Measurements from ENCODE around the gene FBXO39.
"Not testable (repeated sequence)": the region's sequence is repeated elsewhere in the genome, so short reads cannot be mapped to it uniquely, and the experiment has no call there.

Gene FBXO39

DNA sequence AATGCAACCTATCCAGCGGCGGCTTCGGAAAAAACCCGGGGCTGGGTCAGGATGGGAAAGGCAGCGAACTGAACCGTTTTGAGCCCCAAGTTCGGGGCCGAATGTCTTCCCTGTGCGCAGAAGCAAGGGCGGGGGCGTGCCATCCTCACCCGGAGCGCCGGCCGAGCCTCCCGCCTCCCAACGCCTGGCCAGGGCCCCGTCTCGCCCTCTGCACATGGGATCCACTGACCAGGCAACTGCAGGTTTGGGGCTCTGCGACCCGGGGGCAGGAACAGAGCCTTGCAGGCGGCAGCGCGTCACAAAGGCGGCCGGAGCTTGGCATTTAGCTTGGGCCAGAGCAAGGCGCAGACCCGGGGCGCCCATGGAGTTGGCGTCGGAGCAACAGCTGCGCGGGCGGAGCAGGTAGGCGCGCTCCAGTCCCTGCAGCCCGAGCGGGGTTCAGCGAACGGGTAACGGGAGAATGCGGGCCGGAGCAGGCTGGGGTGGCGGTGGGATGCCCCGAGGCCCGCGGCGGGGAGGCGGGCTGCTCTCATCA, at the start of gene FBXO39:
Gene FBXO39 (plus strand): TSS at position 345 of the 535 bp plus-strand sequence. CDS start 3,654 bp downstream, outside the sequence.
- DNase-seq, result peak in 1 of 10 donors; percentile 71

DNA sequence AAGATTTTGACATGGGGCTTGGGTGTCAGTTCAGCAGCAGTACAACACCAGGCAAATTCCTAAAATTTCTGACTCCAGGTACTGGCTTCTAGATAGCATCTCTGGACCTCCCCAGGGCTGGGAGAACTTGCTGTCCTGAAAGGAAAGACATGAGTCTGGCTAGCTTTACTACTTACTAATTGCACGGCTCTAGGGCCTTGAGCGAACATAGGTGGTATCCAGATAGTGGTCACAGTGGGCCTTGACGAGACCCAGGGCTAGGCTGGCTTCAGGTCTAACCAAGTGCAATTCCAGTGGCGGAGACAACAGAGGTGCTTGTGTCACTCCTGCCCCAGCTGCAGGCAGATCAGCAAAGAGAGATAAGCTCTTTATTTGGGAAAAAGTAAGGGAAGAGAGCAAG, 46.5 kb upstream of the FBXO39 start:
- intact Hi-C loops (cut with DNase I), result no loop called here
- no peak for DNase-seq

More for the DNA sequence above, at the start of gene FBXO39:
- intact Hi-C loops (cut with DNase I), result no loop called here

DNA sequence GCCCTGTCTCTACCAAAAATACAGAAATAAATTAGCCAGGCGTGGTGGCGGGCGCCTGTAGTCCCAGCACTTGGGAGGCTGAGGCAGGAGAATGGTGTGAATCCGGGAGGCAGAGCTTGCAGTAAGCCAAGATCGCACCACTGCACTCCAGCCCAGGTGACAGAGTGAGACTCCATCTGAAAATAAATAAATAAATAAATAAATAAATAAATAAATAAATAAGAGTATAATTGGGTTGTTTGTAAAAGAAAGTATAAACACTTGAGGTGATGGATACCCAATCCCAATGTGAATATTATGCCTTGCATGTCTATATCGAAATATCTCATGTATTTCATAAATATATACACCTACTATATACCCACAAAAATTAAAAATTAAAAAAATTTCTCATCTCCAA, 29.4 kb upstream of the FBXO39 start:
- DNase-seq; intact Hi-C loops (cut with DNase I): not testable (repeated sequence)

DNA sequence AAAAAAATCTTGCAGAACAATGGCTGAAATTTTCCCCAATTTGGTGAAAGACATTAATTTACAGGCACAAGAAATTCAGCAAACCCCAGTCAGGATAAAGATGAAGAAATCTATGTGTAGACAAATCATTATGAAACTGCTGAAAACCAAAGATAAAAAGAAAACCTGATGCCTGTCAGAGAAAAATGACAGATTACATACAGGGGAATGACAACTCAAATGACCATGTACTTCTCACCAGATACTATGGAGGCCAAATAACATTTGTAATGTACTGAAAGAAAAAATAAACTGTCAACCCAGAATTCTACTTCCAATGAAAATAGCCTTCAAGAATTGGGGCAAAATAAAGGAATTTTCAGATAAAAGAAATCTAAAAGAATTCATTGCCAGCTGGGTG, 27.4 kb upstream of the FBXO39 start:
- no peak for DNase-seq
- intact Hi-C loops (cut with DNase I), result no loop called here

DNA sequence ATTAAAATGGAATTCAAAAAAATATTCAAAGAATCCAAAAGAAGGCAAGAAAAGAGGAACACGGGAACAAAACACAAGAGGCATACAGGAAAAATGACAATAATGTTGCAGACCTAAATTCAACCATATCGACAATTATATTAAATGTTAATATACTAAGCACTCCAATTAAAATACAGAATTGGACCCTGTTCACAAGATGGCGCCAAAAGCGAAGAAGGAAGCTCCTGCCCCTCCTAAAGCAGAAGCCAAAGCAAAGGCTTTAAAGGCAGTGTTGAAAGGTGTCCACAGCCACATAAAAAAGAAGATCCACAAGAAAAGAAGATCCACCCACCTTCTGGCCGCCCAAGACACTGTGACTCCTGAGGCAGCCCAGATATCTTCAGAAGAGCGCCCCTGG, 26.5 kb upstream of the FBXO39 start:
- no peak for DNase-seq
- intact Hi-C loops (cut with DNase I), result no loop called here

DNA sequence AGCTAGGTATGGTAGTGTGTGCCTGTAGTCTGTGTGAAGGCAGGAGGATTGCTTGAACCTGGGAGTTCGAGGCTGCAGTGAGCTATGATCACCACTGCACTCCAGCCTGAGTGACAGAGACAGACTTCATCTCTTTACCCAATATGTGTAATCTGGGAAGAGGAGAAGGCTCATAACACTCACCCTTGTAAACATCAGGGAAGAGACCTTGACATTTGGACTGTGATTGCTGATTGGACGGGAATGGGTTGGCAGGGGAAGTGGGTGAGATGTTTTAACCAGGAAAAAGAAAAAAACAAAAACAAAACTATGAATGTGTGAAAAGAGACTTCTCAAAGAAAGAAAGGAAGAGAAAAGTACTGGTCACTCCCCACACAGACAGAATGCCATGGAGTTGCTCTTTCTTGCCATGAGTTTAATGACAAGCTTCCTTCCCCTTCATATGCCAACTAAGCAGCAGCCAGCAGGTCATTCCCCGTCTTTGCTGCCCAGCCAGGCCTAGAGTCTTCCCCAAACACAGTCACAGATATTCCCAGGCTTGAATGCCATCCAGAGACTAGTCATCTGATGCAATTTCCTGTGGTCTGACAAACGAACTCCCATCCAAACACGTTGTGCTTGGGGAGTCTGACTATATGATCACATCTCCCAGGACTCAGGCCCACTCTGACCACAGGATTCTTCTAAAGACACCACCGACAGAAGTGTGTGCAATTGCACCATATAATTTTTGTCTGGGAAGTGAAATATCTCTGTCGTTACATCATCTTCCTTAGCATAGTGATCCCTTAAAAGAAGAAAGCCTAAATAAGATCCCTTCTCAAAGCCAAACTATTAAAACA, 23.7 kb upstream of the FBXO39 start:
- intact Hi-C loops (cut with DNase I), result no loop called here
- DNase-seq, result peak in 1 of 10 donors; percentile 60

DNA sequence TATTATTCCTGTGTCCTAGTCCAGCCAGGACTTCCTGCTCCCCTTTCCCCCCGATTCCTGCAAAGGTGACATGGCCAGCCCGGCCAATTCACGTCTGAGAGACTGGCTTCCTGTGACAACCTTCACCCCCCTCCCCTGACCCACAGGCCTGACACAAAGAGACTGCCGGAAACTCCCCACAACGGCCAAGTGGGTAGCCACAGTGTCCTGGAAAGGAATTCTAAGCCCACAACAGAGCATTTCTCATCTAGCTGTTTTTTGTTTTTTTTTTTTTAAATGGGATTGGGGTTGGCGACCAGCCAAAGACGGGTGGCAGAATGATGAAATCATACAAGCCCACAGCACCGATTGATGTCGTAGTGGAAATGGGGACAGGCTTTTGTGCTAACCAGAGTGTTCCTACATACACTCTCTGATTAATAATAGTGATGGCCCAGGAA, 23.0 kb upstream of the FBXO39 start:
- DNase-seq, result peak in 3 of 10 donors; percentile 19 to 81 (median 43)
- intact Hi-C loops (cut with DNase I), result no loop called here

DNA sequence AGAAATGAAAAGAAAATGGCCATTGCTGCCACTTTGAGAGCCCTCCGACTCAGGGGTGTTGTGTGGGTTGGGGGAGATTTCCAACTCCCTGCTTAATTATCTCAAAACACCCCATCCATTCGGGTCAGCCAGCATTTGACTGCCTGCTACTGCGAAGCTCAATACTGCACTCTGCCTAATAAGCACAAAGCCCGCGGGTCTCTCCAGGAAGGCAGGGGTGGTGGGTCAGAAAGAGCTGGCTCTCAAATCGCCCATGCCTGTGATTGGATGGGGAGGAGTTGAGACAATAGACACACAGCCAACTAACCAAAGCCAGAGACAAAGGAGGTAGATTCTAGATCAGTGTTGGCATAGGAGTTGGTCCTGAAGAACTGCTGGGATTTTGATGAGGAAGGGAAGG, 22.5 kb upstream of the FBXO39 start:
- intact Hi-C loops (cut with DNase I), result no loop called here
- peak in 1 of 10 donors; percentile 65 for DNase-seq

DNA sequence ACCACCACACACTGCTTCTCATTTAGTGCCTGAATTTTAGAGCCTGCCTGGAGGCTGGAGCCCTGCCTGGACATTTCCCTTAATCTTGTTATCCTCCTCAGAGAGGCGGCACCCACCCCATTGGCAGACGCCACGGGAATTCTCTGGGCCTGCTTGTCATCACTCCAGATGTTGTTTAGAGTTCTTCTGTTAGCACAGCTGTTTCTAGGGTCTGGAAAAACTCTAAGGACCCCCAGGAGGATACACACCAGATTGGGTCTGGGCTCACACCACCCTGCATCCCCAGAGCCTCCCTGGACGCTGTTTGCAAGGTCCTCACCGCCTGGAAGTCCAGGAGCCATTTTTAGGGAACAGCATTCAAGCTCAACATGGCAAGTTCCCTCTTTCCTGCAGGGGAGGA, 20.7 kb upstream of the FBXO39 start:
- DNase-seq, result peak in 1 of 10 donors; percentile 42

DNA sequence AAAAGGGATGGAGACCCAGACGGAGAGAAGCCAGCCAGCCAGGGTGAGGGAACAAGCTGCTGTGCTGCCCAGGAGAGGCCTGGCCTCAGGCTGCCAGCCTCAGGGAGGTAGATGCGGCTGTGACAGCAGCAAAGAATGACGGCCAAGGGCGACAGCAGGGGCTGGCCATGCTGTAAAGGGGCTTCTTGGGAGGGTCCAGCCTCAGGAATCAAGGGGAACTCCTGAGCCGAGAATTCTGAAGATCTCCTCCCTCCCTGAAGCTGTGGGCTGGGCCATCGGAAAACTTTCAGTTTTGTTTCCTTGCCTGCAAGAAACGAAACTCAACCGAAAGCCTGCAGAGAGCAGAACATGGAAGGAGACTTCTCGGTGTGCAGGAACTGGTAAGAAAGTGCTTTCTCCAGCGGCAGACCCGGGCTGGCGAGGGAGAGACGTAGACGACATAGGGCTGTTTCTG, 20.3 kb upstream of the FBXO39 start, which contains the start of gene XAF1:
Gene XAF1 (plus strand): TSS at position 316 of the 454 bp plus-strand sequence. CDS start 33 bp downstream, at position 349.
- peak in 1 of 10 donors; percentile 75 for DNase-seq
- intact Hi-C loops (cut with DNase I), result no loop called here

More for the DNA sequence above, 20.7 kb upstream of the FBXO39 start:
- intact Hi-C loops (cut with DNase I), result no loop called here

DNA sequence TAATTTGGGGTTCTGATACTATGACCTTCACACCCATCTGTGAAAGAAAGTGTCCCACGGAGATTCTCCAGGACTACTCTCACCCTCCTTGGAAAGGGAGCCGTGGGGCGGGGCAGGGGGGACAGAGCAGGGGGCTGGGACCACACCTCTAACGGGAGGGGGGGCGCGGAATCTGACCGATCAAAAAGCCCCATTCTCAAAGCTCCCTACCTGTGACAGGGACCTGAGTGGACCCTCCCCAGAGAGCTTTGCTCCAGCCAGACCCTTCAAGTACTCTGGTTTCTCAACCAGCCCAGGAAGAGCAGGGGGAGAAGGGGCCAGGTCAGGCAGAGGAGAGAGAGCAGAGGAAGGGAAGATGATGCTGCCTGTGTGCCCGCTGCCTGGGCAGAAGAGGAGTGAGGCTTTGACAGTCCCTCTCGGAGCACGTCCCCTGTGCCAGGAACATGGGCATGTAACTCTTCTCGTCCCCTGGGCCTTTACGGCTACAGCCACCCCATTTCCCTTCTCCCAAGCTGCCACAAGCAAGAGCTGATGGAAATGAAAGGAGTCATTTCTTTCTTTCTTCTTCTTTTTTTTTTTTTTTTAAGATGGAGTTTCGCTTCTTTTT, 19.5 kb upstream of the FBXO39 start:
- intact Hi-C loops (cut with DNase I), result no loop called here
- no peak for DNase-seq

DNA sequence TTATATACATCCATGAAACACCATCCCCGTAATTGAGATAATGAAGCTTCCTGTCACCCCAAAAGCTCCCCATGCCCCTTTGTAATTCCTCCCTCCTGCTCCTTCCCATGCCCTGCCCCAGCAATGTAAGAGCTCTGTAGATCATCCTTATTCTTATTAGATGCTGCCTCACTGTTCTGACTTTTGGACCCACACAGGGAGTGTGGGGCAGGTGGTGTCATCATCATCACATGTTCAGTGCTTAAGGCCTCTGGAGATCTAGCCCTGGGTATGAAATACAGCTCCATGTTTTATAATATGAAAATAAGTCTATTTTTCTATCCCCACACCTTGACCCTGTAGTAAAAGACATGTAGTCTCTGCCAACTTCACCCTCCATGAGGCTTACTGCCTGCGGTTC, 18.3 kb upstream of the FBXO39 start:
- no peak for DNase-seq
- intact Hi-C loops (cut with DNase I), result no loop called here

DNA sequence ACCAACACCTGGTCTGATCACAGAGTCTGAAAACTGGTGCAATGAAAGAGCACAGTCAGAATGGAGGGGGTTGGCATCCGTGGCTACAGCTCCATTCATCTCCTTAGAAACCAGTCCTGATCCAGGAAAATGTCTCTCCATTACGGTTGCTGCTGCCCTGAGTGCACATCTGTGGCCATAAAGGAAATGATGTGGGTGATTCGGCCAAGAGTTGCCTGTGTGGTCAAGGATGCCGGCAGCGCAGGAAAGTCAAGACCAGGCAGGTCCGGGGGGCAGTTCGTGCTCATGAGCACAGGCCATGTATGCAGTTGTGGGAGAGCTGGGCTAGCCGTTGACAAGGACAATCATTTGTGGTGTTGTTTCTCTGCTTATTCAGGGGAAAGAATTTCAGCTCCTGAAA, 14.2 kb upstream of the FBXO39 start:
- DNase-seq, result peak in 1 of 10 donors; percentile 72
- intact Hi-C loops (cut with DNase I), result no loop called here

DNA sequence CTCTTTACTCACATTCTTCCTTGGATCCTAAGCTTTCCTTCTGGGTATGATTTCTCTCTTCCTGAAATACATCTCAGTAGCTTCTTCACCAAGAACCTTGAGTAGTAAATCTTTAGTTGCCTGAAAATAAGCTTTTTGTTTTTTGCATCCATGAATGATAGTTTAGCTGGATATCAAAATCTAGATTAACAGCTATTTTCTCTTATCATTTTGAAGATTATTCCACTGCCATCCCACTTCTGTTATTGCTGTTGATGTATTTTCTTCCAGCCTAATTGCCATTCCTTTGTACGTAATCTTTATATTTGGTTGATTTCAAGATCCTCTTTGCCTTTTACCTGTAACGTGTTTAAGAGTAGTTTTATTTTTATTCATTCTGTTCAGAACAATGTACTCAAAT, 7.6 kb upstream of the FBXO39 start:
- no peak for DNase-seq
- intact Hi-C loops (cut with DNase I), result no loop called here

DNA sequence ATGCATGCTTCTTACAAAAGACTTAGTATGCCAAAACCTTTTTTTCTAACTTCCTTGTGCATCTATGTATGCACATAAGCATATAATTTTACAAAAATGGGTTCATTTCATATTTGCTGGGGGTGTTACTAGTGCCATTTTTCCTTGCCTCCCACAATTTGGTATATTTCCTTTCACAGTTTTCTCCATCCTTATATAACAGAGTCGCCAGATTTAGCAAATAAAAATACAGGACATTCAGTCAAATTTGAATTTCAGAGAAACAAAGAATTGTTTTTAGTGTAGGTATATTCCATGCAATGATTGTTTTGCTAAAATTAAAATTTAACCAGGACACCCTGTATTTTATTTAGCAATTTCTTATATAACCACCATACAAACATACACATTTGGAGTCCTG, 4.0 kb upstream of the FBXO39 start:
- DNase-seq, result no peak
- intact Hi-C loops (cut with DNase I), result no loop called here

DNA sequence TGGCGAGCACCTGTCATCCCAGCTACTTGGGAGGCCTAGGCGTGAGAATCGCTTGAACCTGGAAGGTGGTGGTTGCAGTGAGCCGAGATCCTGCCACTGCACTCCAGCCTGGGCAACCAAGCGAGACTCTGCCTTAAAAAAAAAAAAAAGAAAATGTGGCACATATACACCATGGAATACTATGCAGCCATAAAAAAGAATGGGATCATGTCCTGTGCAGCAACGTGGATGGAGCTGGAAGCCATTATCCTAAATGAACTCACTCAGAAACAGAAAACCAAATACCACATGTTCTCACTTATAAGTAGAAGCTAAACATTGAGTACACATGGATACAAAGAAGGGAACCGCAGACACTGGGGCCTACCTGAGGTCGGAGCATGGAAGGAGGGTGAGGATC, 1.1 kb upstream of the FBXO39 start:
- DNase-seq; intact Hi-C loops (cut with DNase I): not testable (repeated sequence)

DNA sequence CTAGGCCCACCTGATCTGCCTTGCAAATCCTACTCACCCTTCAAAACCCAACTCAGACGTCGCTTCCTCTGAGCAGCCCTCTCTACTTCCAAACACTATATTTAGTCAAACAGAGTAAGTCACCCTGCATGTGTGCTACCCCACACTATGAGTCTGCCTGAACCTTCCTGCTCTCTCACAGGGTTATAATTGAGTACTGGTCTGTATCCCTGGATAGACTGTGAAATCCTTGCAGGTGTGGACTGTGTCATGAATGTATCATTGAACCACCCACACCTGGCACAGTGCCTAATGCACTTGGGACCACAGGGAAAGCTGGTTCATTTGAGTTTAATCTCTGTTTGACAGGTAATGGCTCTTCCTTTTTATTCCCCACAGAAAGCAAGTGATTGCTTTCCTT, 3.4 kb downstream of the FBXO39 start:
- no peak for DNase-seq
- intact Hi-C loops (cut with DNase I), result no loop called here

DNA sequence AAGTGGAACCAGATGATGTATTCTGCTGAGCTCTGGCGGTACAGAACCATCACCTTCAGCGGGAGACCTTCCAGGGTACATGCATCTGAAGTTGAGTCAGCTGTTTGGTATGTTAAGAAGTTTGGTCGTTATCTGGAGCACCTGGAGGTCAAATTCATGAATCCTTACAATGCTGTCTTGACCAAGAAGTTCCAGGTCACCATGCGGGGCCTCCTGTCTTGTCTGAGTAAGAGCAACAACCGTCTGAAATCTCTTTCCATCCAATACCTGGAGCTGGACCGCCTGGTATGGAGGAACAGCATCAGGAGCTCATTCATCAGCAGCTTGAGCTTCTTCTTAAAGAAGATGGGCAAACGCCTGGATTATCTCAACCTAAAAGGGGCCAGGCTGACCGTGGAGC, 4.0 kb downstream of the FBXO39 start:
- intact Hi-C loops (cut with DNase I), result no loop called here
- no peak for DNase-seq

DNA sequence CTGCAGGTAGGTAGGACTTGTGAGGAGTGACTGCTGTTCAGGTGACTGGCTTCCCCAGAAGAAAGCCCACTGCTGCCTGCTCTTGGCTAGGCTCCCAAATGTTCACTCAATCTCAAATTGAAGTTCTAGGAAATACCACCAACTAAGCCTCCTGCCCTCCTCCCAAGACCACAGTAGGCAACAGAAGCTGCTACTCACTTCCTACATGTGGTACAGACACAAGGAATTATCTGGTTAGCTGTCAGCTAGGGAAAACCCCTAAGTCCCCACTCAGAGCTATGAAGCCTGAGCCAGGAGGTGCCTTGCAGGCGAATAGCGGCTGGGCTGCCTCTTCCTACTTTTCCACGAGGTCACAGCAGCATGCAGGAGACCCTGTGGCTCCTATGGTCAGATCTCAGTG, 4.9 kb downstream of the FBXO39 start:
- no peak for DNase-seq
- intact Hi-C loops (cut with DNase I), result no loop called here

DNA sequence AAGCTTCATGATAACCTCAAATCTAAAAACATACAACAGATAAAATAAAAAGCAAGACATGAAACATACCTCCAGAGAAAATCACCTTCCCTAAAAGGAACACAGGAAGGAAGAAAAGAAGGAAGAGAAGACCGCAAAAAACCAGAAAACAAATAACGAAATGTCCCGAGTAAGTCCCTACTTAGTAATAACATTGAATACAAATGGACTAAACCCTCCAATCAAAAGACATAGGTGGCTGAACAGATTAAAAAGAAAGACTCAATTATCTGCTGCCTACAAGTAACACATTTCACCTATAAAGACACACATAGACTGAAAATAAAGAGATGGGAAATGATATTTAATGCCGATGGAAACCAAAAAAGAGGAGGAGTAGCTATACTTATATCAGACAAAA, 6.2 kb downstream of the FBXO39 start:
- DNase-seq, result no peak
- intact Hi-C loops (cut with DNase I), result no loop called here

DNA sequence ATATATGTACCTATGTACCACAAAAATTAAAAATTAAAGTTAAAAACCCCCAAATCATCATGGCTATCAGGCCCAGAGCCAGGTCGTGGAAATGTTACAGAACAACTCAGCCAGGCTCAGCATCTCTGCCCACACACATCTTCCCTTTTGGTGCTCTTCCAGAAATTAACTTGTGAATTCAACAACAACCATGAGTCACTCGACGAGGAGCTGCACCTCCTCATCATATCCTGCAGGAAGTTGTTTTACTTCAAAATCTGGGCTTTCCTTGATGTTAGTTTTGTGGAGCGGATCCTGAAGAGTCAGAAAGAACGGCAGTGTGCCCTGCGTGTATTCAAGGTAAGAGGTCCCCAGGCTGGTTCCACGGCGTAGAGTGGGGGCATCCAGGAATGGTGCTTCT, 10.6 kb downstream of the FBXO39 start:
- no peak for DNase-seq

More for the DNA sequence above, 10.6 kb downstream of the FBXO39 start:
- intact Hi-C loops (cut with DNase I), result no loop called here
